GM21528 (cell line): ENCODE results near the gene POP4.

Experiments
- ATAC-seq: cut with Tn5 transposase; IDR thresholded peaks from one replicate; pipeline ENCODE4 v1.9.1; 2021; ENCODE audit warnings: mild to moderate bottlenecking, moderate library complexity; ENCODE audit not compliant: unreplicated experiment, low FRiP score

The POP4 gene

GRCh38 chr19:29576761-29577648 is 29.1 kb upstream of the POP4 start:
- ATAC-seq, result no peak

- ATAC-seq, result no peak
Observed at GRCh38 chr19:29577649-29577963, 28.5 kb upstream of the POP4 start.

GRCh38 chr19:29578349-29578748 is 27.7 kb upstream of the POP4 start:
- ATAC-seq, result no peak

GRCh38 chr19:29579308-29579910 is 26.7 kb upstream of the POP4 start:
- no peak for ATAC-seq

- ATAC-seq, result no peak
Observed at GRCh38 chr19:29581398-29581797, 24.7 kb upstream of the POP4 start.

- no peak for ATAC-seq
Observed at GRCh38 chr19:29583196-29583999, 22.7 kb upstream of the POP4 start.

- ATAC-seq, result no peak
Observed at GRCh38 chr19:29586401-29586800, 19.7 kb upstream of the POP4 start.

GRCh38 chr19:29587059-29587458 is 19.0 kb upstream of the POP4 start:
- ATAC-seq, result no peak

- no peak for ATAC-seq
Observed at GRCh38 chr19:29587518-29587986, 18.5 kb upstream of the POP4 start.

GRCh38 chr19:29588095-29588494 is 18.0 kb upstream of the POP4 start:
- no peak for ATAC-seq

- ATAC-seq, result no peak
Observed at GRCh38 chr19:29590278-29590677, 15.8 kb upstream of the POP4 start.

GRCh38 chr19:29591670-29592069 is 14.4 kb upstream of the POP4 start:
- no peak for ATAC-seq

GRCh38 chr19:29593869-29594268 is 12.2 kb upstream of the POP4 start:
- ATAC-seq, result no peak

GRCh38 chr19:29596080-29596727 is 9.9 kb upstream of the POP4 start:
- ATAC-seq, result no peak

- no peak for ATAC-seq
Observed at GRCh38 chr19:29596885-29597525, 9.1 kb upstream of the POP4 start.

GRCh38 chr19:29598036-29598435 is 8.0 kb upstream of the POP4 start:
- no peak for ATAC-seq

- no peak for ATAC-seq
Observed at GRCh38 chr19:29598496-29598895, 7.6 kb upstream of the POP4 start.

- ATAC-seq, result no peak
Observed at GRCh38 chr19:29603308-29603707, 2.8 kb upstream of the POP4 start.

- no peak for ATAC-seq
Observed at GRCh38 chr19:29606420-29606747, 301 bp downstream of the POP4 start.

GRCh38 chr19:29609636-29610035 is 3.6 kb downstream of the POP4 start:
- no peak for ATAC-seq

GRCh38 chr19:29610213-29610573 is 4.1 kb downstream of the POP4 start:
- no peak for ATAC-seq
